Activated CD8-positive, alpha-beta memory T cell treated with anti-CD3 and anti-CD28 coated beads, Interleukin-2, amount 50 U/mL, for 48 hours (primary cell): ENCODE results near the gene CXCR2.
"Not testable (repeated sequence)": the region's sequence is repeated elsewhere in the genome, so short reads cannot be mapped to it uniquely, and the experiment has no call there.

Experiments
- DNase-seq: peaks from one replicate; pipeline ENCODE4 v3.0.0-alpha.2; 2020

CXCR2 gene

GRCh38 chr2:218130822-218131221, 5.0 kb downstream of the CXCR2 start:
- DNase-seq, result no peak

- no peak for DNase-seq
Measured at GRCh38 chr2:218137514-218137913, 11.7 kb downstream of the CXCR2 start.

DNA sequence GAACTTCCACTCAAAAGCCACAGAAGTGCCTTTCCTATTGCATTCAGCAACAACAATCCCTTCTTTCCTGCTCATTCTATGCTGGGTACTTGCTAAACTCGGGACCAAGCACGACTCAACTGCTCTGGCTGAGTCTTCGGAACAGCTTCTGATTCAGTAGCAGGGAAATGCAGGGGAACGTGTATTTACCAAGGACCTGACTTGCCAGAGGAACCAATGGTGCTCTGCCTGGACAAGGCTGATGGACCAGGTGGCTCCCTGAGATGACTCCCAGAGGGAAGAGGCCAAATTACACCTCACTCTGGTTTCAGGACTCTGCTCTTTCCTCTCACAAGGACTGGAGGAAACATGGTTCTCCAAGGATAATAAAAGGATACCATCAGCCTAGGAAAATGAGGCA, 12.2 kb downstream of the CXCR2 start:
- no peak for DNase-seq

DNA sequence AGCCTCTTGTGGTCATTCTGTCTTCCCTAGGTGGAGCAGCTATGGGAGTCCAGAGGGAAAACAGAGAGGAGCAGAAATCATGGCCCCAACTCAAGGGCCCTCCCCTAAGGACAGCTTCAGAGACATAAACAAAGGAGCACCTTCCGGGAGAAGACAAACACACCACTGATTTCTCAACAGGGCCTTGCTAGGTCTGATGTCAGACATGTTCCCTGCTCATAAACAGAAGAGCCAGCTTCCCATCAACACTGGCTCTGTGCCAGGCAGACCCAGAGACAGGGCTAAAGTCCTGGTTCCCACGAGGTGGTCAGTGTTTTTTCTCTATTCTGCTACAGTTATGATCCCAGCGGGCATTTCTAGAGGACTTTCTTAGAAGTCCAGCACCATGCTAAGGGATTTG, 19.3 kb downstream of the CXCR2 start:
- DNase-seq, result no peak

GRCh38 chr2:218146056-218146455, 20.2 kb downstream of the CXCR2 start:
- no peak for DNase-seq

DNA sequence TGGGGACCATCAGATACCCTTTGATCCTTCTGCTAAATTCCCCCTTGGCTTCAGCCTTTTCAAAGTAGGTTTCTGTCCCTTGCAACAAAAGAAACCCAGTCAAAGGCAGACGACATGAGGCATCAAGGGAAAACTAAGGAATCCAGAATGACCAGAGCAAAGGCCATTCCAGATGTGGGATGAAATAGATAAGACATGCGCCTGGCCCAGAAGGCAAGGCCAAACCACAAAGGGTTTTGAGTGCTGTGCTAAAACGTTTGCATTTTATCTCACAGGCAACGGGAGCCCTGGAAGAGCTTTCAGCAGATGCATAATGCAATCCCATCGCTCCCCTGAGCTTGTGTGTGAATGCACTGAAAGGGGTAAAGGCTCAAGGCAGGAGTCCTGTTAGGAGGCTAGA, 23.3 kb downstream of the CXCR2 start:
- no peak for DNase-seq

DNA sequence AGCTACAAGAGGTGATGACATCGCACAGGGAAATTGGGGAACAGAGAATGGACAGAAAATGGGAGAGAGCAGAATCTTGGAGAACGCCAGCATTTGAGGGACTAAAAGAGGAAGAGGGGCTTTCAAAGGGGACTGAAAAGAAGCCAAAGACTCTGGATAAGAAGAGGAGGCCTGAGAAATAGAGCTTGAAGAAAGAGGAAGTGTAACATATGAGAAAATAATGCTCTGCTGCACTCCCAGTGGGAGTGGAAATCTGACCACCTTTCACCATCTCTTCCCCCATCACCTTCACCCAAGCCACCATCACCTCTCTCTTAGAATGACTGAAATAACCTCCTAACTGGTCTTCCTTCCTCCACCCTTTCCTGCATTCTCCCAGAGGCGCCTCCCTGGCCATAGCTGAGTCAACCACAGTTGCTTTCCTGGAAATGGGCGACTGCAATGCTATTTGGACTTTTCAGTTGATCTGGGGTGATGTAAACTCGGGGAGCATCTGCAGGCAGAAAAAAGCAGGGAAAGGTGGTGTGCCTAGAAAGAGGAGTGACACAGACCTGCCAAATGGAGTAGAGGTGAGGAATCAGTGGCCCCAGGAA, 24.1 kb downstream of the CXCR2 start:
- no peak for DNase-seq

- DNase-seq, result no peak
Measured at GRCh38 chr2:218152172-218152571, 26.3 kb downstream of the CXCR2 start.

DNA sequence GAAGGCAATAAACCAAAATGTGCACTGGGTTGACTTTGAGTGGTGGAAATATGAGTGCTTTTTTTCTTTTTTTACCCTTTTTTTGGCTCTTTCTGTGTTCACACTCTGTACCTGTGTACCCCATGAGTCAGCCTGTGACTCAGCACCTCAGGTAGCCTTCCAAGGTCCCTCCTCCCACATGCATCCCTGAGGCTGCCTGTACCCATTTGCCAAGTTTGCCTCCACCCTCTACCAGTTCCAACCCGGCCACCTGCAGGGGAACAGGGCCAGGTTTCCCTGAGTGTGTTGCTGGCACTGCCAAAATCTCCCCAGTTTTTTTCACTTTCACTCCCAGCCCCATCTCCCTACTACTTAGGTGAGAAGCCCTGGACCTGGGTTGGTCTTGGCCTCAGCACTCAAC, 26.9 kb downstream of the CXCR2 start:
- DNase-seq, result no peak

- no peak for DNase-seq
Measured at GRCh38 chr2:218155953-218156479, 30.2 kb downstream of the CXCR2 start.

DNA sequence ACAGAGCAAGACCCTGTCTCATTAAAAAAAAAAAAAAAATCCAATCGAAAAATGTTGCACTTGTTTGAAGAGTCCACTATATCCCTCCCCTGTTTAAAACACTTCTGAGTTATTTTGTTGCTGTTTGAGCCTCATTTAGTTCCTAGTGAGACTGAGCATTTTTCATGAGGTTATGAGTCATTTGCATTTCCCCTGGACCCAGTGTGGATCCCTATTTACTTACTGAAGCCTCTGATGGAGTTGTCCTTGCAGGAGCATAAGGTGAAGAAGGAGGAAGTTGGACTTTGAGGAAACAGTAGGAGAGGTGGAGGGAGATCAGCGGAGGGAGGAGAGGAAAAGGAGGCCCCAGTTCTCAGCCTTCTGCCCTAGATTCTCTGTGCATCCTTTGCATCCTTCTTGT, 35.8 kb downstream of the CXCR2 start:
- no peak for DNase-seq

DNA sequence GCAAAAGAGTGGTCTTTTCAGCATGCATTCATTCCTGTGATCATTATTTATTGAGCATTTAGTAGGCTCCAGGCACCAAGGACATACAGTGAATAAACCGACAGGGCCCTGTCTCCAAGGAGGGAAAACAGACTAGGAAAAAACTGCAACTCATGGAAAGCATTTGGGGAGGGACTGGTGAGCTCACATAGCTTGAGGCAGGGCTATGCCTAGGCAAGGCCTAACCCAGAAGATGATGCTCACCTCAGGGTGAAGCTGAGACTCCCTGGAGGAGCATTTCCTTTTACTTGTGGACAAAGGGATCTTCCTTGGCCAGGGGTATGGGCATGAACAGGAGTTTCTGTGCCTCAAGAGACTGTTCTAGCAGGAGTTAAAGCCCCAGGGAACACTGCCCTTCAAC, 37.0 kb downstream of the CXCR2 start:
- no peak for DNase-seq

DNA sequence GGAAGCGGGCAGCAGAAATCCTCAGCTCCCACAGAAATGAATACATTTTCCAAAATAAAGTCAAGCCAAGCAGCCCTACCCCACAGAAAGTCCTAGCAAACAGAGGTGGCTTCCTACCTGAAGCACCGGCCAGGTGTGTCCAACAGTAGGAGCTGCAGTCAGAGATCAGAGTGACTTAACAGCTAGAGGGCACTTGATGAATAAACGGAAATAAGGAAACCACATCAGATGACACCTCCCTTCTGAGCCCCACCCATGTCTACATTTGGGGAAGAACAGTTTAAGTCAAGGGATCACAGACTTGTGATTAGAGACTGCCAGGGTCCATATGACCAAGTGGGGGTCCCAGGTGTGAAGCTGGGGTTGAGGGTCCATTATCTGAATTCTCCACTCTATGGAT, 41.0 kb downstream of the CXCR2 start, which contains the start of gene CXCR1:
Gene CXCR1, minus strand, starts transcription at position 172 of the 400 bp plus-strand sequence. CDS start 1,751 bp downstream, outside the sequence.
- DNase-seq, result no peak

DNA sequence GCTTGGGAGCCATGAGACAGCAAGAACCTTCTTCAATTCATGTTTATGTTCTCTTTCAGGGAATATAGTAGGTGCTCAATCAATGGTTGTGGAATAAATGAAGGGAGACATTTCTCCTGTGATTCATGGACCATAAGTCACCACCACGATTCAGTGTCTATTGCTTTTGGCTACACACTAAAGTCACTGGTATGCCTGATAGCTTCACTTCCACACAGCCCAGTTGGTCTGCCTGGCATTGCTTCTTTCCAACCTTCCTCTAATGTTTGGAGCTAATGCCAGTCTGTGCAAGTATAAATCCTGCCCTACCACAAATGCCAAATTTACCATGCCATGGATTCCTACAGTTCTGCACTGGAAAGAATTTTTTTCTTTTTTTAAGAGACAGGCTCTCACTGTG, 42.2 kb downstream of the CXCR2 start:
- no peak for DNase-seq

GRCh38 chr2:218168635-218169462, 43.0 kb downstream of the CXCR2 start:
- peak; percentile 83 for DNase-seq

DNA sequence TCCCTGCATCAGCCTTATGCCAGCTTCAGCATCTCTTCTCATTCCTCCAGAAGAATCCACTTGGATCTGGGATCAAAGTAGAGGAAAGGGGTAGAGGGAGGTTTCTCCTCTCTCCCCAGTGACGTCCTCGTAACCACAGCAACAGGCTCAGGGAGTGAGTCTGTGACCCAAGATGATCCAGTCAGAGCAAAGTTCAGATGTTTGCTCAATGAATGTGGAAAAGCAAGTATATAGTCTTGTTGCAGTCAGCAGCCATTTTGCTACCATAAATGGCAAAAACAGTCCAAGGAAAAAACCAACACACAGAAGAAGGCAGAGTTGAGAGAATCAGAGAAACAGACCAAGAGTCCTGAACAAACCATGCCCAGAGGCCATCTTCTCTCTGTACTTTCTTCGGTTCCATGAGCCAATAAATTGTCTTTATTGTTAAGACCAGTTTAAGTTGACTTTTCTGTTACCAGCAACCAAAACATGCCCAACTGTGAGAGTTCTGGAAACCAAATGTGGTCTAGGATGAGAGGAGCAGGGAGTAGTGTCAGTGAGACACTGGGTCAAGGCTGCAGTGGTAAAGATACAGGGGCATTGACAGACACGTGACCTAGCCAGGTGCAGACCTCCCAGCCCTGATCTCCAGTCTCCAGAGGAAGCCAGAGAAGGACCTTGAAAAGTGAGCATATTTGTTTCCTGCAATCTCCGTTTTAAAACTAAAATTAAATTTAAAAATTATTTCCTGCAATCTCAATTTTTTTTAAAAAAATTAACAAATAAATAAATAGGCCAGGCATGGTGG, 44.1 kb downstream of the CXCR2 start:
- DNase-seq, result no peak

- not testable (repeated sequence) for DNase-seq
Measured at GRCh38 chr2:218171744-218172143, 45.9 kb downstream of the CXCR2 start.

DNA sequence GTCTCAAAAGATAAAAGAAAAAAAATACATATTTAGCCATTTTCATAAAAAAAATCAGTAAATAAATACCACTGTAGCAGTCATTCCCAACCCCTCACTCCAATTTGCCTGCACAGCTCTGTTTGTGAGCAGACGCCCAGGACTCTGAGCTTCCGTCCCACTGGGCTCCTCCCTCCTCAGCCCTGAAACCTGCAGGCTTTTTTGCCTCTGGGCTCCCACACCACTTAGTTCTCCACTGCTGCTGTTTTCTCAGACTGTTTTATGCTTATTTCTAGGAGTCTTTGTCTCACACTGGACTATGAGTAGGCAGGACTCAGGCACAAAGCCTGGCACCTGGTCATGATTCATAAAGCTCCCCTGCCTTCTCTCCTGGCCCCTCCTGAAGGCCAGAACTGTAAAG, 47.0 kb downstream of the CXCR2 start:
- no peak for DNase-seq

DNA sequence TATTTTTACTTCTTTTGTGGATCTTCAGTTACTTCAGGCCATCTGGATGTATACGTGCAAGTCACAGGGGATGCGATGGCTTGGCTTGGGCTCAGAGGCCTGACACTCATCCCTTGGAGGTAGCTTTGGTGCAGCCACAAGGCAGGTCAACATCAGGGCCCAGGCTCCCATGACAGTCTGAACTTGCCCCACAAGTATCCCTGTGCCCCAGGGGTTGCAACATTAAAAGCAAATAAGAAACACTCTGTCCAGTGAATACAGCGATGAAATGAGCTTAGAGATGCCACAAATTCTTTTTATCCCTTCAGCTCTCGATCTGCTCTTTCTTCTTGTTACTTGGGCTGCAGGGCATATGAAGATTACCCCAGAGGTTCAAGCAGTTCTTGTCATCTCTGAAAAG, 54.0 kb downstream of the CXCR2 start:
- DNase-seq, result no peak

DNA sequence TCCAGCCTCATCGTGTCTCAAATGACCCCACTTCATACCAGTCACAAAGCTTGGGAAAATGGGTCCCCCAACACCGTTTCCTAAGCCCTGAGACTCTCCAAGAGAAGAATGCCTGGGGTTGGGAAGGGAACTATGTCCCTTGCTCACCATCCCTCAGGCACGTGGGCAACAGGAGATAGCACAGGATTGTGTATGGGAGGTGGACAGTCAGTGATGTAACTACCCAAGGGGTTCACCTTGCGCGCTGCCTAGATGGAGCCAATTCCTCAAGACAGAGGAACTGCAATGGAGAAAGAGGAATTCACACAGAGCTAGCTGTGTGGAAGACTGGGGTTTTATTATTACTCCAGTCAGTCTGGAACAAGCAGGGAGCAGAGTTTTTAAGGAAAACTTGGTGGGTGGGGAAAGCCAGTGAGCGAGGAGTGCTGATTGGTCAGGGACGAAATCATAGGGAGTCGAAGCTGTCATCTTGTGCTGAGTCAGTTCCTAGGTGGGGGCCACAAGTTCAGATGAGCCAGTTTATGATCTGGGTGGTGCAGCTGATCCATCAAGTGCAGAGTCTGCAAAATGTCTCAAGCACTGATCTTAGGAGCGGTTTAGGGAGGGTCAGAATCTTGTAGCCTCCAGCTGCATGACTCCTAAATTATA, 54.8 kb downstream of the CXCR2 start:
- DNase-seq, result no peak

DNA sequence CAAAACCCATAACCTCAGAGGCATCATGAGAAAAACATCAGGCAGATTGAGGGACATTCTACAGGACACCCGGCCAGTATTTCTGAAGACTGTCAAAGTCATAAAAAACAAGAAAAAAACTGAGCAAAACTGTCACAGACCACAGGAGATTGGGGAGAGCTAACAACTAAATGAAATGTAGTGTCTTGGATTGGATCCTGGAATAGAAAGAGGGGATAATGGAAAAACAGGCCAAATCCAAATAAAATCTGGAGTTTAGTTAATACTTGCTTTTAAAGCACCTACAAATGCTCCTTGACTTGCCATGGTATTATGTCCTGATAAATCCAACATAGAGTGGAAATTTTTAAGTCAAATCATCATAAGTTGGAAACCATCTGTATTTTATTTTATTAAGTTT, 58.5 kb downstream of the CXCR2 start:
- DNase-seq, result no peak

DNA sequence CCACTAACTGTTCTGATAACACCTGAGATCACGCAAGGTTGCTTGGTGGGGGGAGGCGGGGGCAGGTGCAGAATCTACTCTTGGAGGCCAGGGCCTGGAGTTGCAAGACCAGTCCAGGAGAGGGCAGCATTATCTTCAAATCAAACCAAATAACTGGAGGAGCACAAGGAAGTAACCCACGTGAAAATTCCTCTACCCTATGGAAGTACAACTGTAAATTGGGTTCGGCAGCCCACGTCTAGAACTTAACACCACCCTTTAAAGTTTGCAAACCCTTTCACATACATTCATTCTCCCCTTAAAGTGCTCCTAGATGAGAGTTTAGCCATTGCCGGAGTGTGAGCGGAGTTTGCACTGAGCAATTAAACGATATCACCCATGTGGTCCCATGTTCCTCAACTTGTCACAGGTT, 60.5 kb downstream of the CXCR2 start:
- DNase-seq, result peak; percentile 74
